ENCODE measurements around the gene LIPA. TPM values are rescaled to one million over a fixed set of nuclear protein-coding genes. Genes with fewer than 3 reads are reported as not detected.

LIPA gene
- total RNA-seq, 4 donors from 2014 or later: 12.5 to 22.8 (median 18.0) TPM

GRCh38 chr10:89278034-89278535, 26.5 kb upstream of the LIPA start:
- H3K4me3 ChIP-seq (ENCODE audit: low read depth, poor library complexity, severe bottlenecking): no peak overlapping the region
- TF ChIP-seq POLR2A (IDR thresholded peaks at IDR 0.05): no peak
- TF ChIP-seq CTCF (IDR thresholded peaks at IDR 0.05): no peak

GRCh38 chr10:89275383-89275782, 23.8 kb upstream of the LIPA start:
- intact Hi-C loops (cut with DNase I; ENCODE audit: low total_unique reads): no loop called here
- no peak for DNase-seq (ENCODE audit: low spot score in 2 of 2)
- 48 to 50% methylated on average over 6 of the region's 6 CpGs for WGBS, 2 donors
- TF ChIP-seq POLR2A (IDR thresholded peaks at IDR 0.05) (no peak), CTCF (IDR thresholded peaks at IDR 0.05) (no peak)
- no peak overlapping the region for H3K4me3 ChIP-seq (ENCODE audit: low read depth, poor library complexity, severe bottlenecking)

More at GRCh38 chr10:89278034-89278535, 26.5 kb upstream of the LIPA start:
- peak in 1 of 2 donors; percentile 87 for DNase-seq (ENCODE audit: low spot score in 2 of 2)
- 0 to 31% methylated on average over 1 of the region's 1 CpG for WGBS, 2 donors
- intact Hi-C loops (cut with DNase I; ENCODE audit: low total_unique reads): no loop called here

- 22 to 26% methylated on average over 3 of the region's 3 CpGs for WGBS, 2 donors
- TF ChIP-seq POLR2A (IDR thresholded peaks at IDR 0.05) (no peak), CTCF (IDR thresholded peaks at IDR 0.05) (no peak)
- DNase-seq (ENCODE audit: low spot score in 2 of 2): no peak
- no peak overlapping the region for H3K4me3 ChIP-seq (ENCODE audit: low read depth, poor library complexity, severe bottlenecking)
- intact Hi-C loops (cut with DNase I; ENCODE audit: low total_unique reads): no loop called here
These were observed 23.4 kb upstream of the LIPA start for GRCh38 chr10:89274928-89275327.

- no peak overlapping the region for H3K4me3 ChIP-seq (ENCODE audit: low read depth, poor library complexity, severe bottlenecking)
- DNase-seq (ENCODE audit: low spot score in 2 of 2): no peak
- WGBS, 2 donors: 74 to 100% methylated on average over 2 of the region's 2 CpGs
- TF ChIP-seq CTCF (IDR thresholded peaks at IDR 0.05): no peak
- TF ChIP-seq POLR2A (IDR thresholded peaks at IDR 0.05): no peak
- intact Hi-C loops (cut with DNase I; ENCODE audit: low total_unique reads): no loop called here
These were observed 22.1 kb upstream of the LIPA start for GRCh38 chr10:89273680-89274079.

GRCh38 chr10:89271532-89271931, 20.0 kb upstream of the LIPA start:
- H3K4me3 ChIP-seq (ENCODE audit: low read depth, poor library complexity, severe bottlenecking): no peak overlapping the region
- WGBS, 2 donors: 92 to 97% methylated on average over 2 of the region's 2 CpGs
- TF ChIP-seq POLR2A (IDR thresholded peaks at IDR 0.05): no peak
- TF ChIP-seq CTCF (IDR thresholded peaks at IDR 0.05): no peak
- intact Hi-C loops (cut with DNase I; ENCODE audit: low total_unique reads): no loop called here
- no peak for DNase-seq (ENCODE audit: low spot score in 2 of 2)

- no peak for TF ChIP-seq POLR2A (IDR thresholded peaks at IDR 0.05)
- TF ChIP-seq CTCF (IDR thresholded peaks at IDR 0.05): no peak
- intact Hi-C loops (cut with DNase I; ENCODE audit: low total_unique reads): no loop called here
- no peak overlapping the region for H3K4me3 ChIP-seq (ENCODE audit: low read depth, poor library complexity, severe bottlenecking)
- DNase-seq (ENCODE audit: low spot score in 2 of 2): no peak
These were observed 18.5 kb upstream of the LIPA start for GRCh38 chr10:89270153-89270483.
